ENCODE measurements around the gene FBF1.

DNA sequence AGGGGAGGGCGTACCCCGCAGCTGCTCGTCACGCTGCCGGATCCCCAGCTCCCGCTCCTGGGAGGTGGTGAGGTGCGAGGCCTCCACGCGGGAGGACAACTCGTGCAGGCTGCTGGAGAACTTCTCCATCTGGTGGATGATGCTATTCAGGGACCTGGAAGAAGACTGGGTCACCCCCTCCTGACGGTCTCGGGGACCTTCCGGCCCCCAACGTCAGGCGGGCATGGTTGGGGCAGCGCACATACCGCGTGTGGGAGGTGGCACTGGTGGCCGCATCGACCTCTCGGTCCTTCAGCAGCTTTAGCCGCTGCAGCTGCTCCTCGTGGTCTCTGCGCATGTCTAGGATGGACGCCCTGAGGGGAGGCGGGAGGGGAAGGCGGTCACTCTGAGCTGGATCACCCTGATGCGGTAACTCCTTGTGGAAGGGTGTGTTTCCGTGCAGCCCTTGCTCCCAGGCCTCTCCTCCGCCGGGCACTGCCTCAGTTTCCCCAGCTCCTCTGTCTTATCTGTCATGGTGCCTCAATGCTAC lies 22.9 kb downstream of the FBF1 start:
- TF ChIP-seq FOXK2 (IDR thresholded peaks at IDR 0.05) (no peak), ELF4 (IDR thresholded peaks at IDR 0.05) (no peak), TARDBP (IDR thresholded peaks at IDR 0.05) (no peak), ARNT (IDR thresholded peaks at IDR 0.05) (no peak), SUZ12 (IDR thresholded peaks at IDR 0.05) (no peak), SP1 (IDR thresholded peaks at IDR 0.05) (no peak), ZNF384 (IDR thresholded peaks at IDR 0.05) (no peak), CTBP1 (IDR thresholded peaks at IDR 0.05; ENCODE audit: borderline replicate concordance) (no peak), NFRKB (IDR thresholded peaks at IDR 0.05) (no peak), BHLHE40 (IDR thresholded peaks at IDR 0.05; ENCODE audit: borderline replicate concordance) (no peak), FOXM1 (IDR thresholded peaks at IDR 0.05; ENCODE audit: borderline replicate concordance) (no peak)
- TF ChIP-seq, protein P1, sequence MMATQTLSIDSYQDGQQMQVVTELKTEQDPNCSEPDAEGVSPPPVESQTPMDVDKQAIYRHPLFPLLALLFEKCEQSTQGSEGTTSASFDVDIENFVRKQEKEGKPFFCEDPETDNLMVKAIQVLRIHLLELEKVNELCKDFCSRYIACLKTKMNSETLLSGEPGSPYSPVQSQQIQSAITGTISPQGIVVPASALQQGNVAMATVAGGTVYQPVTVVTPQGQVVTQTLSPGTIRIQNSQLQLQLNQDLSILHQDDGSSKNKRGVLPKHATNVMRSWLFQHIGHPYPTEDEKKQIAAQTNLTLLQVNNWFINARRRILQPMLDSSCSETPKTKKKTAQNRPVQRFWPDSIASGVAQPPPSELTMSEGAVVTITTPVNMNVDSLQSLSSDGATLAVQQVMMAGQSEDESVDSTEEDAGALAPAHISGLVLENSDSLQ (IDR thresholded peaks at IDR 0.05): no peak

All from HEK293T (cell line).